Neural progenitor cell (in vitro differentiated cells): Measurements from ENCODE around the gene AGBL4. TPM values are rescaled to one million over a fixed set of nuclear protein-coding genes. Genes with fewer than 3 reads are reported as not detected.

ENCODE experiments used
- DNase-seq: peaks from one replicate; pipeline ENCODE4 v3.0.0-alpha.2; 2016; ENCODE audit warnings: low spot score
- H2AFZ ChIP-seq: fragments of 200-600 bp; sonication (generic); replicated peaks from 2 replicates; pipeline ENCODE4 v1.6.1; 2016; ENCODE audit warnings: antibody characterized with exemption
- H3F3A ChIP-seq: fragments of 200-600 bp; sonication (generic); 2 replicates; pipeline ENCODE4 v1.6.1; 2016; ENCODE audit warnings: antibody characterized with exemption, low read depth
- H3K27ac ChIP-seq: fragments of 200-600 bp; sonication (generic); 2 replicates; pipeline ENCODE4 v1.5.1; 2016; ENCODE audit warnings: mild to moderate bottlenecking
- H3K27me3 ChIP-seq: fragments of 200-600 bp; sonication (generic); 2 replicates; pipeline ENCODE4 v1.6.1; 2016; ENCODE audit warnings: mild to moderate bottlenecking, moderate library complexity
- H3K36me3 ChIP-seq: fragments of 200-600 bp; sonication (generic); 2 replicates; pipeline ENCODE4 v1.5.1; 2016
- H3K4me1 ChIP-seq: fragments of 200-600 bp; sonication (generic); 2 replicates; pipeline ENCODE4 v1.6.1; 2016; ENCODE audit warnings: mixed run types
- H3K4me2 ChIP-seq: fragments of 200-600 bp; sonication (generic); 2 replicates; pipeline ENCODE4 v1.6.1; 2016
- H3K4me3 ChIP-seq: fragments of 200-600 bp; sonication (generic); 2 replicates; pipeline ENCODE4 v1.5.1; 2016
- H3K79me2 ChIP-seq: fragments of 200-600 bp; sonication (generic); 2 replicates; pipeline ENCODE4 v1.6.1; 2016; ENCODE audit warnings: low read depth
- H3K9ac ChIP-seq: fragments of 200-600 bp; sonication (generic); 2 replicates; pipeline ENCODE4 v1.6.1; 2016
- H3K9me3 ChIP-seq: fragments of 200-600 bp; sonication (generic); 2 replicates; pipeline ENCODE4 v1.5.1; 2016; ENCODE audit warnings: low read depth
- H4K20me1 ChIP-seq: fragments of 200-600 bp; sonication (generic); 2 replicates; pipeline ENCODE4 v1.6.1; 2016; ENCODE audit warnings: low read depth
- H3K27ac Mint-ChIP-seq: 3 replicates; pipeline ENCODE4 v1.8.0; 2021; ENCODE audit warnings: mixed read lengths
- H3K27me3 Mint-ChIP-seq: 2 replicates; pipeline ENCODE4 v1.8.0; 2022; ENCODE audit warnings: low read depth, mild to moderate bottlenecking, inconsistent platforms, moderate library complexity, mixed read lengths; ENCODE audit not compliant: insufficient read depth
- H3K36me3 Mint-ChIP-seq: 3 replicates; pipeline ENCODE4 v1.8.0; 2021; ENCODE audit warnings: mixed read lengths
- H3K4me1 Mint-ChIP-seq: 3 replicates; pipeline ENCODE4 v1.8.0; 2021; ENCODE audit warnings: mixed read lengths
- H3K4me3 Mint-ChIP-seq: 3 replicates; pipeline ENCODE4 v1.8.0; 2021; ENCODE audit warnings: mild to moderate bottlenecking, moderate library complexity, mixed read lengths
- H3K9me3 Mint-ChIP-seq: 3 replicates; pipeline ENCODE4 v1.8.0; 2020; ENCODE audit warnings: mixed read lengths
- CTCF ChIP-seq: fragments of 200-600 bp; sonication (generic); IDR thresholded peaks from 2 replicates; pipeline ENCODE4 v1.5.1; 2017; ENCODE audit warnings: antibody characterized with exemption, mild to moderate bottlenecking
- EZH2 ChIP-seq: fragments of 200-600 bp; sonication (generic); IDR thresholded peaks from 2 replicates; pipeline ENCODE4 v1.6.1; 2017; ENCODE audit warnings: antibody characterized with exemption, mild to moderate bottlenecking, moderate library complexity
- EZH2phosphoT487 ChIP-seq: fragments of 200-600 bp; sonication (generic); IDR thresholded peaks from 2 replicates; pipeline ENCODE4 v1.6.1; 2017; ENCODE audit warnings: antibody characterized with exemption
- total RNA-seq: library from RNA; depleted of rRNA; stranded (reverse); fragments of >200 nt; gene quantifications from 2 replicates; pipeline ENCODE4 v1.2.3, GENCODE V29; 2015; ENCODE audit warnings: low replicate concordance

Gene AGBL4
- total RNA-seq, 1 donor from 2014 or later: 1.5 TPM

- no peaks in the 10 kb centered on the region for H3K27me3 Mint-ChIP-seq
- no peaks in the 10 kb centered on the region for H4K20me1 ChIP-seq
Observed at GRCh38 chr1:48563021-48563420, 1460.7 kb downstream of the AGBL4 start.

DNA sequence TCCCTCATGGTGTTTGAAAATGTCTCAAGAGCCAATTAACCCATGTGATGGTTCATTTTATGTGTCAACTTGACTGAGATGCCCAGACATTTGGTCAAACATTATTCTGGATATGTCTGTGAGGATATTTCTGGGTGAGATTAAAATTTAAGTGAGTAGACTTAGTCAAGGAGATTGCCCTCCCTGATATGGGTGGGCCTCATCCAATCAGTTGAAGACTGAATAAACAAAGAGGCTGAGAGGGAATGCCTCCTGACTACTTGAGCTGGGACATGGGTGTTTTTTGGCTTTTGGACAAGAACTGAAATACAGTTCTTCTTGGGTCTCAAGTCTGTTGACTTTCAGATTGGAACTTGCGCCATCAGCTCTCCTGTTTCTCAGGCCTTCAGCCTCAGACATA, 1462.3 kb downstream of the AGBL4 start:
- H3K9me3 Mint-ChIP-seq: no peaks in the 10 kb centered on the region
- Histone ChIP-seq H3K9me3 (no peaks in the 10 kb centered on the region), H3K9ac (no peak overlapping the region), H3K36me3 (no peaks in the 10 kb centered on the region), H3K4me2 (no peak overlapping the region), H3K79me2 (no peaks in the 10 kb centered on the region), H2AFZ (no peak overlapping the region), H3K4me3 (no peak overlapping the region), H3K4me1 (no peaks in the 10 kb centered on the region), H3K27me3 (no peaks in the 10 kb centered on the region), H3K27ac (no peak overlapping the region), H4K20me1 (no peaks in the 10 kb centered on the region), H3F3A (no peaks in the 10 kb centered on the region)
- H3K27ac Mint-ChIP-seq: no peak overlapping the region
- no peaks in the 10 kb centered on the region for H3K36me3 Mint-ChIP-seq
- TF ChIP-seq EZH2 (no peak), CTCF (no peak), EZH2phosphoT487 (no peak)
- no peak for DNase-seq
- no peaks in the 10 kb centered on the region for H3K27me3 Mint-ChIP-seq
- H3K4me1 Mint-ChIP-seq: peaks cover 12% of the 10 kb centered on the region
- no peak overlapping the region for H3K4me3 Mint-ChIP-seq

More at GRCh38 chr1:48563021-48563420, 1460.7 kb downstream of the AGBL4 start:
- Histone ChIP-seq H3F3A (no peaks in the 10 kb centered on the region), H3K79me2 (no peaks in the 10 kb centered on the region), H3K36me3 (no peaks in the 10 kb centered on the region), H3K9me3 (no peaks in the 10 kb centered on the region), H3K4me2 (no peak overlapping the region), H3K4me1 (no peaks in the 10 kb centered on the region), H3K27me3 (no peaks in the 10 kb centered on the region), H3K4me3 (no peak overlapping the region), H3K9ac (no peak overlapping the region), H2AFZ (no peak overlapping the region), H3K27ac (no peak overlapping the region)
- Mint-ChIP-seq H3K27ac (no peak overlapping the region), H3K36me3 (no peaks in the 10 kb centered on the region), H3K4me3 (no peak overlapping the region), H3K4me1 (peaks cover 12% of the 10 kb centered on the region), H3K9me3 (no peaks in the 10 kb centered on the region)
- no peak for DNase-seq
- TF ChIP-seq EZH2phosphoT487 (no peak), CTCF (no peak), EZH2 (no peak)

GRCh38 chr1:48560577-48560976, 1463.2 kb downstream of the AGBL4 start:
- Histone ChIP-seq H3K4me2 (no peak overlapping the region), H3K9me3 (no peaks in the 10 kb centered on the region), H3K27me3 (no peaks in the 10 kb centered on the region), H3K4me3 (no peak overlapping the region), H4K20me1 (no peaks in the 10 kb centered on the region), H3K4me1 (no peaks in the 10 kb centered on the region), H3K79me2 (no peaks in the 10 kb centered on the region), H3K9ac (no peak overlapping the region), H3K27ac (no peak overlapping the region), H3K36me3 (no peaks in the 10 kb centered on the region), H3F3A (no peaks in the 10 kb centered on the region), H2AFZ (no peak overlapping the region)
- no peaks in the 10 kb centered on the region for H3K36me3 Mint-ChIP-seq
- H3K4me1 Mint-ChIP-seq: peaks cover 12% of the 10 kb centered on the region
- no peak overlapping the region for H3K4me3 Mint-ChIP-seq
- no peaks in the 10 kb centered on the region for H3K27me3 Mint-ChIP-seq
- TF ChIP-seq EZH2: no peak
- TF ChIP-seq CTCF: no peak
- no peak for TF ChIP-seq EZH2phosphoT487
- DNase-seq: no peak
- H3K27ac Mint-ChIP-seq: no peak overlapping the region
- H3K9me3 Mint-ChIP-seq: no peaks in the 10 kb centered on the region

DNA sequence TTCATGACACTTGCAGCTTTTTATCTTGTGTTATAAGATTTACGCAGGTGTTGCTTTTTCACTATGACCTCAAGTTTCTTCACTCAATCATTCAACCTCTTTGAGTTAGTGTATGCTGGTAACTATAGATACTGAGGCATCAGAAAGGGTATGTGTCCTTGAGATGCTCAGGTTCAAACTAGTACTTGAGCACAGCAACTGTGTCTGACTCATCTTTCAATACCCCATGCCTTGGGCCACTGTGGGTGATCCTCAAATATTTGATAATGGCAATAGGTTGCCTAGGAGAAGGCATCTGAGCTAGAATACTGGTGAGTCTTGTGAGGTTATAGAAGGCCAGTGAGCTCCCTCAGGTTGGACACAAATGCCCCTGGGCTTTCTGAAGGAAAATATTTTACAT, 1463.6 kb downstream of the AGBL4 start:
- peaks cover 12% of the 10 kb centered on the region for H3K4me1 Mint-ChIP-seq
- Histone ChIP-seq H4K20me1 (no peaks in the 10 kb centered on the region), H3K4me1 (no peaks in the 10 kb centered on the region), H2AFZ (no peak overlapping the region), H3K36me3 (no peaks in the 10 kb centered on the region), H3K4me2 (no peak overlapping the region), H3K4me3 (no peak overlapping the region), H3K27ac (no peak overlapping the region), H3K9me3 (no peaks in the 10 kb centered on the region), H3K27me3 (no peaks in the 10 kb centered on the region), H3F3A (no peaks in the 10 kb centered on the region), H3K79me2 (no peaks in the 10 kb centered on the region), H3K9ac (no peak overlapping the region)
- H3K9me3 Mint-ChIP-seq: no peaks in the 10 kb centered on the region
- no peak for DNase-seq
- no peaks in the 10 kb centered on the region for H3K27me3 Mint-ChIP-seq
- TF ChIP-seq CTCF: no peak
- TF ChIP-seq EZH2phosphoT487: no peak
- TF ChIP-seq EZH2: no peak
- H3K36me3 Mint-ChIP-seq: no peaks in the 10 kb centered on the region
- no peak overlapping the region for H3K4me3 Mint-ChIP-seq
- no peak overlapping the region for H3K27ac Mint-ChIP-seq
